Heart right ventricle (tissue), 16 donors: ENCODE results near the gene ZC3H12C. TPM values are rescaled to one million over a fixed set of nuclear protein-coding genes. Genes with fewer than 3 reads are reported as not detected.
A peak's percentile ranks its signal among the peaks of the same experiment; 100 is the strongest.
"Not testable (repeated sequence)": the region's sequence is repeated elsewhere in the genome, so short reads cannot be mapped to it uniquely, and the experiment has no call there.

Source experiments
- ATAC-seq, 8 donors: fragments of 200-7000 bp; cut with Tn5 transposase; one replicate each; pipeline ENCODE4 v1.9.1; 2020; ENCODE audit warnings: mild to moderate bottlenecking in 8 of 8, moderate library complexity in 8 of 8, moderate number of reproducible peaks in 1 of 8
- DNase-seq, 2 donors: peaks; one replicate each; pipeline ENCODE4 v3.0.0-alpha.2; 2020
- H3K27ac ChIP-seq, 10 donors: fragments of 200-600 bp; sonication (generic) in 2 of 10; one replicate each; pipeline versions ENCODE4 v1.5.0 to v1.8.0; 2020 to 2022; ENCODE audit warnings: mild to moderate bottlenecking in 3 of 10
- H3K27me3 ChIP-seq, 7 donors: fragments of 200-600 bp; one replicate each; pipeline ENCODE4 v1.8.0; 2021 to 2022; ENCODE audit warnings: mild to moderate bottlenecking in 2 of 7
- H3K36me3 ChIP-seq, 9 donors: fragments of 200-600 bp; sonication (generic) in 1 of 9; one replicate each; pipeline versions ENCODE4 v1.5.0 to v1.8.0; 2020 to 2022; ENCODE audit warnings: mild to moderate bottlenecking in 2 of 9
- H3K4me1 ChIP-seq, 9 donors: fragments of 200-600 bp; sonication (generic) in 1 of 9; one replicate each; pipeline versions ENCODE4 v1.5.0 to v1.8.0; 2020 to 2022; ENCODE audit warnings: mild to moderate bottlenecking in 4 of 9
- H3K4me3 ChIP-seq, 10 donors: fragments of 200-600 bp; sonication (generic) in 2 of 10; one replicate each; pipeline versions ENCODE4 v1.5.0 to v1.8.0; 2020 to 2022; ENCODE audit warnings: mild to moderate bottlenecking in 7 of 10, moderate library complexity in 2 of 10
- H3K9me3 ChIP-seq, 11 donors: fragments of 200-600 bp in 10 of 11; sonication (generic) in 2 of 11; one replicate each; pipeline versions ENCODE4 v1.5.0 to v1.8.0; 2013 to 2022; ENCODE audit warnings: mild to moderate bottlenecking in 2 of 11, control low read depth in 1 of 11, moderate library complexity in 1 of 11
- CTCF ChIP-seq, 9 donors: fragments of 200-600 bp; sonication (generic) in 2 of 9; IDR thresholded peaks; one replicate each; pipeline versions ENCODE4 v1.5.0 to v1.8.0; 2021 to 2022; ENCODE audit warnings: antibody characterized with exemption in 9 of 9, mild to moderate bottlenecking in 5 of 9, moderate library complexity in 1 of 9
- WGBS, 2 donors: extraction: QIAGEN DNeasy Blood & Tissue Kit; methylation state at CpG; one replicate each; pipeline ENCODE4 v1.1.7; 2013; ENCODE audit warnings: inconsistent platforms in 1 of 2; 5-methylcytosine and 5-hydroxymethylcytosine counted together
- intact Hi-C, 10 donors: fragments of 100-400 bp; cut with DNase I; formaldehyde crosslinking; loops; one replicate each; pipeline versions ENCODE4 v1.11.1 to v1.14.2; 2022
- polyA plus RNA-seq, 2 donors: library from polyadenylated mRNA; stranded (reverse); fragments of 200-250 nt; gene quantifications; one replicate each; pipeline ENCODE4 v1.2.3, GENCODE V29; 2013
- total RNA-seq, 10 donors: library from RNA; stranded (reverse); fragmentation: NEBNext Ultra II Directional in 3 of 10; extraction: Animal tissue kit (Norgen Biotek cat#: 25700) in 3 of 10; gene quantifications; one replicate each; pipeline versions ENCODE4 v1.2.1 to v1.2.4, GENCODE V29; 2021 to 2023
- donor health status: Arrhythmogenic right ventricular cardiomyopathy.
- donor health status: ischemic (EF 13 %, LVEDD 7.1; RV severe dilation, severe dysfunction).
- donor health status: healthy with polysubstance abuse.
- donor health status: DM: no; HTN: yes; CAD: no.
- donor health status: DM: no; HTN: no; CAD: no.
- donor health status: ischemic (EF 25% LVEDD 6.9; RV normal size, moderate dysfunction).
- donor health status: ischemic (EF 25% LVEDD 5.7; RV mildly dilated, moderate dysfunction).
- donor health status: healthy.
- donor health status: DM: yes; HTN: yes; CAD: no.
- donor health status: Ischemic cardiomyopathy.
- donor health status: ischemic (EF 35%, LVEDD 5.7; RV mildly dilated, moderate dysfunction).
- donor health status: nonischemic (EF 11% LVEDD 7.7; RV severe dilation, severe dysfunction).
- donor health status: DM: yes; HTN: yes; CAD: no.
- donor health status: PGD.
- donor health status: ischemic (EF 29% LVEDD 5.4; RV normal size, mild dysfunction).
- donor health status: nonischemic (EF 23%, LVEDD 6.1; RV moderate dilation, normal function).

The ZC3H12C gene
- total and polyA plus RNA-seq, 12 donors = 2.1 to 22.8 (median 20.1) TPM

- Histone ChIP-seq H3K27me3 (no peaks in the 10 kb centered on the region), H3K4me3 (no peak overlapping the region), H3K27ac (no peak overlapping the region), H3K36me3 (no peaks in the 10 kb centered on the region), H3K4me1 (no peaks in the 10 kb centered on the region), H3K9me3 (no peaks in the 10 kb centered on the region)
- TF ChIP-seq CTCF (IDR thresholded peaks at IDR 0.05) = no peak
- 83 to 85% methylated on average over 2 of the region's 2 CpGs for WGBS, 2 donors
- DNase-seq (no peak), ATAC-seq (no peak)
- intact Hi-C loops = no loop called here
Observed at GRCh38 chr11:110059706-110060463, 33.3 kb upstream of the ZC3H12C start.

DNA sequence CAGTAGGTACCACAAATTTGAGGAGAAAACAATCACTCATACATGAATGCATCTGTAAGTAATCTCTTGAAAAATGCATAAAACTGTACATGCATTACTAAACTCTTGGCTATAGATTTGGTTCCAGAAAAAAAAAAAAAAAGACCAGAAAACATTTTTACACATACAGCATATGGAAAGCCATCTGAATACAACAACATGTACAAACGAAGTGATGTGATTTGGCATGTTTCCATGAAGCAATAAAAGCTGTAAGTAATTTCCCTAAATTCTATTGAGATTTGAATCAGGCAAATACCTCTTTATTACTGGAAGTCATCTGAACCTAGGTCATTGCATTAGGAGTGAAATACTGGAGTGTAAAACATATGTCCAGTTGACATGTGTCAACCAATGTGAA is 31.9 kb upstream of the ZC3H12C start:
- intact Hi-C loops = no loop called here
- Histone ChIP-seq H3K9me3 (no peaks in the 10 kb centered on the region), H3K27ac (no peak overlapping the region), H3K36me3 (no peaks in the 10 kb centered on the region), H3K4me3 (no peak overlapping the region), H3K4me1 (no peaks in the 10 kb centered on the region), H3K27me3 (no peaks in the 10 kb centered on the region)
- DNase-seq = no peak
- no peak for ATAC-seq
- no peak for TF ChIP-seq CTCF (IDR thresholded peaks at IDR 0.05)
- WGBS, 2 donors = 81 to 85% methylated on average over 1 of the region's 1 CpG

DNA sequence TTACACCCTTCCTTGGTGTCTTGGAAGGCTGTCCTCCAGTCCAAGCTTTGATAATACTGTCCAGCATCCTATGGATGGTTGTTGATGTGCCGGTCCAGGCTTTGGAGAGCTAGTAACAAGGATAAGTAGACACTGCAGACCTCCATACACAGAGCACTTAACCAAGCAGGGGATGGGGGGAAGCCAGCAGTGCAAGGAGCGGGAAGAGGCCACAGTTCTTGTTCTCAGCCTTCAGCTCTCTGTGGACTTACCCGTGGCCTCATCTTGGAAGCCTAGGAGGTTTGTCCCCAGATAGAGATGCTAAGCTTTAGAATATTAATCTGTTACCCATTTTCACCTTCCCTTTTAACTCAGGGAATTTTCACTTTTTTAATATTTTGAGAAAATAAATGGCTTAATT is 30.9 kb upstream of the ZC3H12C start:
- TF ChIP-seq CTCF (IDR thresholded peaks at IDR 0.05) = no peak
- Histone ChIP-seq H3K4me1 (no peaks in the 10 kb centered on the region), H3K27ac (no peak overlapping the region), H3K36me3 (no peaks in the 10 kb centered on the region), H3K9me3 (no peaks in the 10 kb centered on the region), H3K27me3 (no peaks in the 10 kb centered on the region), H3K4me3 (no peak overlapping the region)
- 92 to 98% methylated on average over 3 of the region's 3 CpGs for WGBS, 2 donors
- no peak for ATAC-seq
- DNase-seq = no peak
- intact Hi-C loops = no loop called here

DNA sequence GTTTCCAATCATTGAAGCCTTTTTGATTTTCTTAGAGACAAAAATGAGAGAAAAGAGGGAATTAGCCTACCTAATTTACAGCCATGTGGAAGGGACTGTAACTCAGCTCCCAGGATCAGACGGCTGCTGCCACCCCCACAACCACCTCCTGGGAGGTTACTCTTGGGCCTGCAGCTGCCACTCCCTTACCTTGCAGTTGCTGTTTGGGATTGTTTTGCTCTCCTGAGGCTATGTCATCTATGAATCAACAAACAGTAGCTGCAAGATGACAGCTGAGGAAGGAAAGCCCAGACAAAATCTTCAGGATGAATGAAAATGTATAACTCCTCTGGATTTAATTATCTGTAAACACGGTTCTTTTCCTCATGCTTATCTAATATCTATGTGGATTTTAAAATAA is 28.0 kb upstream of the ZC3H12C start:
- intact Hi-C loops = no loop called here

DNA sequence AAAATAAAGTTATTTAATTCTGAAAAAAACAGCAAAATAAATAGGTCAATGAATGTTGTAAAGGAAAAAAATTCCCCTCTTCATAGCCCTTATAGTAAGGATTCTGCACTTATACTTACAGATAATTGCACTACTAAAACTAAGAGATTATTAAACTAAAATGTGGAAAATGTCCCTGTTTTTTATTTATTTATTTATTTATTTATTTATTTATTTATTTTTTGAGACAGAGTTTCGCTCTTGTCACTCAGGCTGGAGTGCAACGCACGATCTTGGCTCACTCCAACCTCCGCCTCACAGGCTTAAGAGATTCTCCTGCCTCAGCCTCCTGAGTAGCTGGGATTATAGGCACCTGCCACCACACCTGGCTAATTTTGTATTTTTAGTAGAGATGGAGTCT is 25.2 kb upstream of the ZC3H12C start:
- WGBS, 2 donors = 97 to 99% methylated on average over 4 of the region's 4 CpGs
- ATAC-seq, H3K9me3 ChIP-seq, H3K4me3 ChIP-seq, H3K27me3 ChIP-seq, intact Hi-C loops, H3K36me3 ChIP-seq, DNase-seq: not testable (repeated sequence)
- Histone ChIP-seq H3K4me1 (peaks cover 4 to 28% (median 23%) of the 10 kb centered on the region in 9 donors), H3K27ac (peak overlapping the region in 1 of 10 donors; percentile 49)

More for the DNA sequence above, 28.0 kb upstream of the ZC3H12C start:
- no peak for TF ChIP-seq CTCF (IDR thresholded peaks at IDR 0.05)
- Histone ChIP-seq H3K27me3 (no peaks in the 10 kb centered on the region), H3K9me3 (no peaks in the 10 kb centered on the region), H3K27ac (no peak overlapping the region), H3K4me3 (no peak overlapping the region), H3K4me1 (peaks cover 4 to 21% (median 21%) of the 10 kb centered on the region in 9 donors), H3K36me3 (no peaks in the 10 kb centered on the region)
- 74 to 81% methylated on average over 2 of the region's 2 CpGs for WGBS, 2 donors
- no peak for ATAC-seq
- DNase-seq = no peak
